ENCODE results near the gene SNX8.

The SNX8 gene

GRCh38 chr7:2280424-2280823, 33.8 kb downstream of the SNX8 start:
- no peak for DNase-seq (ENCODE audit: low read depth in 2 of 2)
- no peak for TF ChIP-seq CTCF (IDR thresholded peaks at IDR 0.05; ENCODE audit: low read depth, low read length)
- H3K4me3 ChIP-seq (replicated peaks in 1 of 2; ENCODE audit: low read depth in 2 of 2, low read length in 2 of 2) = no peak overlapping the region

- no peak for DNase-seq (ENCODE audit: low read depth in 2 of 2)
- H3K4me3 ChIP-seq (replicated peaks in 1 of 2; ENCODE audit: low read depth in 2 of 2, low read length in 2 of 2) = no peak overlapping the region
- TF ChIP-seq CTCF (IDR thresholded peaks at IDR 0.05; ENCODE audit: low read depth, low read length) = no peak
Measured at GRCh38 chr7:2279896-2280295, 34.3 kb downstream of the SNX8 start.

- H3K4me3 ChIP-seq (replicated peaks in 1 of 2; ENCODE audit: low read depth in 2 of 2, low read length in 2 of 2) = no peak overlapping the region
- no peak for TF ChIP-seq CTCF (IDR thresholded peaks at IDR 0.05; ENCODE audit: low read depth, low read length)
- DNase-seq (ENCODE audit: low read depth in 2 of 2) = no peak
Measured at GRCh38 chr7:2278026-2278425, 36.2 kb downstream of the SNX8 start.

GRCh38 chr7:2276107-2276506, 38.1 kb downstream of the SNX8 start:
- no peak for DNase-seq (ENCODE audit: low read depth in 2 of 2)
- TF ChIP-seq CTCF (IDR thresholded peaks at IDR 0.05; ENCODE audit: low read depth, low read length) = no peak
- no peak overlapping the region for H3K4me3 ChIP-seq (replicated peaks in 1 of 2; ENCODE audit: low read depth in 2 of 2, low read length in 2 of 2)

- DNase-seq (ENCODE audit: low read depth in 2 of 2) = no peak
- no peak for TF ChIP-seq CTCF (IDR thresholded peaks at IDR 0.05; ENCODE audit: low read depth, low read length)
- no peak overlapping the region for H3K4me3 ChIP-seq (replicated peaks in 1 of 2; ENCODE audit: low read depth in 2 of 2, low read length in 2 of 2)
Measured at GRCh38 chr7:2275101-2275500, 39.1 kb downstream of the SNX8 start.

GRCh38 chr7:2274666-2275065, 39.6 kb downstream of the SNX8 start:
- DNase-seq (ENCODE audit: low read depth in 2 of 2) = no peak
- no peak overlapping the region for H3K4me3 ChIP-seq (replicated peaks in 1 of 2; ENCODE audit: low read depth in 2 of 2, low read length in 2 of 2)
- TF ChIP-seq CTCF (IDR thresholded peaks at IDR 0.05; ENCODE audit: low read depth, low read length) = no peak

- no peak for TF ChIP-seq CTCF (IDR thresholded peaks at IDR 0.05; ENCODE audit: low read depth, low read length)
- H3K4me3 ChIP-seq (replicated peaks in 1 of 2; ENCODE audit: low read depth in 2 of 2, low read length in 2 of 2) = no peak overlapping the region
- no peak for DNase-seq (ENCODE audit: low read depth in 2 of 2)
Measured at GRCh38 chr7:2273866-2274265, 40.4 kb downstream of the SNX8 start.
